Upper lobe of left lung (tissue), 6 donors: Measurements from ENCODE around the gene NMNAT1. TPM values are rescaled to one million over a fixed set of nuclear protein-coding genes. Genes with fewer than 3 reads are reported as not detected.
A peak's percentile ranks its signal among the peaks of the same experiment; 100 is the strongest.

Experiments
- ATAC-seq, 2 donors: fragments of 200-7000 bp; cut with Tn5 transposase; one replicate each; pipeline ENCODE4 v1.9.1; 2022; ENCODE audit warnings: mild to moderate bottlenecking in 2 of 2, moderate library complexity in 2 of 2; ENCODE audit not compliant: low FRiP score in 2 of 2
- DNase-seq, 2 donors: peaks; one replicate each; pipeline ENCODE4 v3.0.0-alpha.2; 2019 to 2020
- H3K27ac ChIP-seq, 4 donors: fragments of 200-600 bp; sonication (generic); one replicate each; pipeline ENCODE4 v1.5.1; 2016 to 2019
- H3K27me3 ChIP-seq, 4 donors: fragments of 200-600 bp; sonication (generic); one replicate each; pipeline ENCODE4 v1.5.1; 2017 to 2019
- H3K36me3 ChIP-seq, 4 donors: fragments of 200-600 bp; sonication (generic); one replicate each; pipeline ENCODE4 v1.5.1; 2016 to 2019
- H3K4me1 ChIP-seq, 4 donors: fragments of 200-600 bp; sonication (generic); one replicate each; pipeline ENCODE4 v1.5.1; 2018 to 2019
- H3K4me3 ChIP-seq, 4 donors: fragments of 200-600 bp; sonication (generic); one replicate each; pipeline ENCODE4 v1.5.1; 2017 to 2019; ENCODE audit warnings: mild to moderate bottlenecking in 2 of 4, moderate library complexity in 1 of 4
- H3K9me3 ChIP-seq, 4 donors: fragments of 200-600 bp; sonication (generic); one replicate each; pipeline ENCODE4 v1.5.1; 2018 to 2019
- CTCF ChIP-seq, 6 experiments: fragments of 450-650 bp in 4 of 6; fragments of 200-600 bp in 2 of 6; sonication (generic) in 2 of 6; IDR thresholded peaks; one replicate each; pipeline ENCODE4 v1.5.1; 2016 to 2019; ENCODE audit warnings: antibody characterized with exemption in 6 of 6
- EP300 ChIP-seq, 4 donors: sonication (generic); formaldehyde crosslinking; IDR thresholded peaks; one replicate each; pipeline ENCODE4 v1.5.1; 2017; ENCODE audit warnings: antibody characterized with exemption in 4 of 4, control low read depth in 2 of 4
- POLR2A ChIP-seq, 4 donors: fragments of 450-650 bp; IDR thresholded peaks; one replicate each; pipeline ENCODE4 v1.5.1; 2016 to 2017; ENCODE audit warnings: antibody characterized with exemption in 4 of 4, mild to moderate bottlenecking in 2 of 4
- POLR2AphosphoS5 ChIP-seq, 2 donors: sonication (generic); formaldehyde crosslinking; IDR thresholded peaks; one replicate each; pipeline ENCODE4 v1.5.1; 2017; ENCODE audit warnings: antibody characterized with exemption in 2 of 2
- WGBS, 2 donors: methylation state at CpG; one replicate each; pipeline ENCODE4 v1.1.5; 2017 to 2018; 5-methylcytosine and 5-hydroxymethylcytosine counted together
- total RNA-seq, 6 donors: library from RNA; depleted of rRNA in 4 of 6; stranded (reverse); fragments of >200 nt in 4 of 6; gene quantifications; one replicate each; pipeline versions ENCODE4 v1.1.0 to v1.2.1, GENCODE V29; 2016 to 2021
- donor health status: DM: no; HTN: no; CAD: no; lungs with moderate emphysema.
- donor health status: DM: no; HTN: yes; CAD: no; lungs with severe emphysema.

The NMNAT1 gene
- total RNA-seq, 6 donors from 2014 or later = 4.6 to 13.6 (median 8.5) TPM

DNA sequence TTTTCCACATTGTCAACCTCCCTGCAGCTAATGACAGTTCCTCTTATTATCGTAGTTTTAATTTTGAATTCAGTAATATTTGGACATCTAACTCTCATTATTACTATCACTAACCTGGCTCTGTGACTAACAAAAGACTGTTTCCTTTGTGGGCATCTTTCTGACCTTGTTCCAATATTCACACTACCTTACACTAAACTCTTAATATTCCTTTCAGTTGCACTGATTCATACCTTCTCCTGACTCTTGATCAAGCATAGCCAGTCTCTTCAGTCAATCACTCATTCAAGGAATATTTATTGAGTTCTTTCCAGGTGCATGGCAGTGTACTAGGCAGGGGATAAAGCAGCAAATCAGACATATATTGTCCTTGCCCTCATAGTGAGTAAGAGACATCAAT is 25.4 kb upstream of the NMNAT1 start:
- no peak overlapping the region for H3K4me3 ChIP-seq
- H3K27me3 ChIP-seq = no peaks in the 10 kb centered on the region
- WGBS, 2 donors = 88 to 90% methylated on average over 1 of the region's 1 CpG
- H3K36me3 ChIP-seq = no peaks in the 10 kb centered on the region
- no peaks in the 10 kb centered on the region for H3K9me3 ChIP-seq
- TF ChIP-seq POLR2AphosphoS5 (IDR thresholded peaks at IDR 0.05) (no peak), EP300 (IDR thresholded peaks at IDR 0.05) (no peak), CTCF (IDR thresholded peaks at IDR 0.05) (no peak), POLR2A (IDR thresholded peaks at IDR 0.05) (no peak)
- no peak overlapping the region for H3K27ac ChIP-seq
- no peak for DNase-seq
- H3K4me1 ChIP-seq = no peaks in the 10 kb centered on the region
- ATAC-seq = no peak

DNA sequence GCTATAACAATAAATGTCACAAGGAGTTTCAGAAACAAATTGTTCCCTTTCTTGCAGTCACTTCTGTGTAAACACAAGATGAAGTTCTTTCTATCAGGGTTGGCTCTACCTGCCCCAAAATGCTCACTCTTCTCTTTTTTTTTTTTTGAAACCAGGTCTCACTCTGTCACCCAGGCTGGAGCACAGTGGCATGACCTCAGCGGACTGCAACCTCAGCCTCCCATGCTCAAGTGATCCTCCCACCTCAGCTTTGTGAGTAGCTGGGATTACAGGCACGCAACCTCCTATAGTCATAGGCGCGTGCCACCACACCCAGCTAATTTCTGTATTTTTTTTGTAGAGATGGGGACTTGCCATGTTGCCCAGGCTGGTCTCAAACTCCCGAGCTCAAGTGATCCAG is 22.7 kb upstream of the NMNAT1 start:
- Histone ChIP-seq H3K27ac (no peak overlapping the region), H3K9me3 (no peaks in the 10 kb centered on the region), H3K4me3 (no peak overlapping the region), H3K36me3 (no peaks in the 10 kb centered on the region), H3K27me3 (no peaks in the 10 kb centered on the region), H3K4me1 (no peaks in the 10 kb centered on the region)
- no peak for TF ChIP-seq POLR2AphosphoS5 (IDR thresholded peaks at IDR 0.05)
- WGBS, 2 donors = 90 to 92% methylated on average over 4 to 5 of the region's 5 CpGs
- DNase-seq (no peak), ATAC-seq (no peak)

GRCh38 chr1:9922342-9922741 is 20.9 kb upstream of the NMNAT1 start:
- no peak for TF ChIP-seq CTCF (IDR thresholded peaks at IDR 0.05)
- TF ChIP-seq EP300 (IDR thresholded peaks at IDR 0.05) = no peak
- TF ChIP-seq POLR2AphosphoS5 (IDR thresholded peaks at IDR 0.05) = no peak
- TF ChIP-seq POLR2A (IDR thresholded peaks at IDR 0.05) = no peak

GRCh38 chr1:9927259-9927658 is 16.0 kb upstream of the NMNAT1 start:
- DNase-seq = no peak
- Histone ChIP-seq H3K27ac (no peak overlapping the region), H3K4me1 (no peaks in the 10 kb centered on the region), H3K36me3 (peaks cover 0 to 45% (median 10%) of the 10 kb centered on the region in 4 donors), H3K4me3 (no peak overlapping the region), H3K9me3 (no peaks in the 10 kb centered on the region), H3K27me3 (no peaks in the 10 kb centered on the region)
- no peak for ATAC-seq
- WGBS, 2 donors = 89 to 92% methylated on average over 5 of the region's 5 CpGs
- TF ChIP-seq CTCF (IDR thresholded peaks at IDR 0.05) (no peak), POLR2AphosphoS5 (IDR thresholded peaks at IDR 0.05) (no peak), EP300 (IDR thresholded peaks at IDR 0.05) (no peak), POLR2A (IDR thresholded peaks at IDR 0.05) (no peak)

More at GRCh38 chr1:9922342-9922741, 20.9 kb upstream of the NMNAT1 start:
- Histone ChIP-seq H3K27me3 (no peaks in the 10 kb centered on the region), H3K9me3 (no peaks in the 10 kb centered on the region), H3K27ac (peak overlapping the region in 1 of 4 donors; percentile 6), H3K4me1 (no peaks in the 10 kb centered on the region), H3K4me3 (no peak overlapping the region), H3K36me3 (no peaks in the 10 kb centered on the region)
- ATAC-seq = no peak
- no peak for DNase-seq
- 55 to 75% methylated on average over 5 of the region's 5 CpGs for WGBS, 2 donors

GRCh38 chr1:9929431-9930385 is 13.6 kb upstream of the NMNAT1 start:
- TF ChIP-seq POLR2AphosphoS5 (IDR thresholded peaks at IDR 0.05) (no peak), POLR2A (IDR thresholded peaks at IDR 0.05) (no peak), CTCF (IDR thresholded peaks at IDR 0.05) (no peak), EP300 (IDR thresholded peaks at IDR 0.05) (no peak)
- Histone ChIP-seq H3K27me3 (no peaks in the 10 kb centered on the region), H3K4me3 (no peak overlapping the region), H3K9me3 (no peaks in the 10 kb centered on the region), H3K36me3 (peaks cover 0 to 67% (median 14%) of the 10 kb centered on the region in 4 donors), H3K27ac (no peak overlapping the region), H3K4me1 (no peaks in the 10 kb centered on the region)
- DNase-seq (no peak), ATAC-seq (no peak)
- 77 to 78% methylated on average over 15 of the region's 15 CpGs for whole genome bisulfite sequencing, 2 donors
